NK-92 treated with Interleukin-12 subunit alpha and Interleukin-12 subunit beta, amount 100 ng/mL, for 24 hours (cell line): Measurements from ENCODE around the gene GMNN.

Experiments used
- DNase-seq: peaks from one replicate; lab custom pipeline; 2025; lab: John Stamatoyannopoulos, UW

Gene GMNN

DNA sequence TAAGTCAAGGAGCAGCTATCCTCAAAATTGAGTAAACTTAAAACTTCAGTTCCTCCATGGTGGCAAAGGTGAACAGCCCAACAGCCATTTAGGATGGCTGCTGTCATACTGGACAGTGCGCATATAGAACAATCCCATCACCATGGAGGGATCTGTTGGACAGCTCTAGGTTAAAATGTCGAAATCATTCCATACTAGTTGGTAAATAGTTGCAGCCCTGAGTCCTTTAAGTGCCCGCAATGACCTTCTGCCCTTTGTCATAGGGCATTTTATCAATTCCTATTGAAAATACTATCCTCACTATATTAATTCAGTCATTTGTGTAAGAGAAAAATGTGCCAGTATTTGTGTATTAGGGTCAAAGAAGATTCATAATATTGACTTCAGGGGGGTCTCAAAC, 32.8 kb downstream of the GMNN start:
- DNase-seq: no peak

DNA sequence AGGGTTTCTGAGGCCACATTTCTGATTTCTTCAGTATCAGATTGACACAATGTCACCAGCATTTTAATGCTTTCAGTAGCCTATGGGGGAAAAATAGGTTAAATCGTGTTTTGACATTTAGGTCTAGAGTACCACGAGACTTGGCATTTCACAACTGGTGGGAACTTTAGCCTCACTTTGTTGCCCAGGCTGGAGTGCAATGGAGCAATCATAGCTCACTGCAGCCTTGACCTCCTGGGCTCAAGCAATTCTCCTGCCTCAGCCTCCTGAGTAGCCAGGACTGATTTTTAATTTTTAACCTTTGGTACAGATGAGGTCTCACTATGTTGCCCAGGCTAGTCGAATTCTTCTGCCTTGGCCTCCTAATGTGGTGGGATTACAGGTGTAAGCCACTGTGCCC, 35.0 kb downstream of the GMNN start:
- no peak for DNase-seq

DNA sequence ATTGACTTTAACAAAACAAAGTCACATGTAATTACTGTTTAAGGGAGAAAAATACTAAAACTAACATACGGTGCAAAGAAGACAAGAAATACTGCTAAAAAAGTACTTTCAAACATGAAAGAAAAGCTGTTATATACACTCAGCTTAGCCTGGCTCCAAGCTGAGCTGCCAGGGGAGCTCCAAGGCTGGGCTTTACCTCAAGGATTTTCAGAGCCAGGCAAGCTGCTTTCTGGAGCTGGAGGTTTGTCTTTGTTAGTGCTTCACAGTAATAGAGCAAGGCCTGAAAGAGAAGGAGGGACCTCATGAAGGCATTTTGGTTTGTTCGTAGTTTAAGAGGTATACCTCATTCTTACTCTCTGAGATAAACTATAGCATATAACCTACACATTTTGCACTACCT, 43.6 kb downstream of the GMNN start:
- no peak for DNase-seq

DNA sequence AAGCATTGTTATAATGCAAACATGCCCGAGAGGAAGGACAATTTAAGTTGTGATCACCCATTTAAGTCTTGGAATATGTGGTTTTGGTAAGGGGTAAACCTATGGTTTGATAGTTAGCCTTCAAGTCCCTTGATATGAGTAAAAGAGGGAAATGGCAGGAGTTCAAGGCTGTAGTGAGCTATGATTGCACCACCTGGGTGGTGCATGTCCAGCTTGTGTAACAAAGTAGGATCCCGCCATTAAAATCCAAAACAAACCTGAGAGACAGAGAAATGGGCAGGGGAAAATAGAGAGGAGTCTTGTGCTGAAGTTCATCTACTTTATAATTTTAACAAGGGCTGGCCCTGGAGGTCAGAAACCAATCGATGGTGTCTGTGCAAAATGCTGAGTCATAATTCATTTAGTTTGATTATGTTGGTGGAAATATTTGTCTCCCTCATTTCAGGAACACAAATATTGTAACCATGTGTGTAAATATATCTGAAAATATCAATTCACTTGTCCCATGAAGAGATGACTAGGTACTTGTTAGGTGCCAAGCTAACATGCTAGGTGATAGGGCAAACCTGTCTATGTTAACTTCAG, 47.2 kb downstream of the GMNN start:
- no peak for DNase-seq

DNA sequence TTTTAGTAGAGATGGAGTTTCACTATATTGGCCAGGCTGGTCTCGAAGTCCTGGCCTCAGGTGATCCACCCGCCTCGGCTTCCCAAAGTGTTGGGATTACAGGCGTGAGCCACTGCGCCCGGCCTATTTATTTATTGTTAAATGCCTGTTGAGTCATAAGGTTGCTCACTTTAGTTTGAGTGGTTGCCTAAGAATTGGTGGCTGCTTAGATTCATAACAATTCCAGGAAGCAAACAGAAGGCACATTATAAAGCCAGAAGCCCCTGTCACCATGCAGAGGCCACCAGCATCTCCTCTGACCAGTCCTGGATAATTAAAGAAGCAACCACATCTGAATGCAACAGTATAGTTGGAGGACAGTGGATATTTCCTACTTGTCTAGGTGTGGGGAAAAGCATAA, 48.0 kb downstream of the GMNN start:
- DNase-seq: no peak

DNA sequence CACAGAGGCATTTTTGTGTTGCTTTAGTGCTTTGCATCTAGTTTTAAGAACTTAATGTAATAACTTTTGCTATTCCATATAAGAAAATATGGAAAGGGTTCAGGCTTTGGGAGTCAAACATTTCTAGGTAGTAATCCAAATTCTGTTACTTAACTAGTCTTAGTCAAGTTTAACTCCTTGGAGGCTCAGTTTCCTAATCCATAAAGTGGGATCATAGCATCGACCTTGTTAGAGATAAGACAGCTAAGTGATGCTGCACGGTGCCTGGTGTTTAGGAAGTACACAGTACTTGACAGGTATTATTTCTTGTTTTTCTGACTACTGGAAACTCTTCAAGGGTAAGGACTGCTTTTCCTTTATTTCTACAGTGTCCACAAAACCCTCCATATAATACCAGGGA, 48.4 kb downstream of the GMNN start:
- no peak for DNase-seq

DNA sequence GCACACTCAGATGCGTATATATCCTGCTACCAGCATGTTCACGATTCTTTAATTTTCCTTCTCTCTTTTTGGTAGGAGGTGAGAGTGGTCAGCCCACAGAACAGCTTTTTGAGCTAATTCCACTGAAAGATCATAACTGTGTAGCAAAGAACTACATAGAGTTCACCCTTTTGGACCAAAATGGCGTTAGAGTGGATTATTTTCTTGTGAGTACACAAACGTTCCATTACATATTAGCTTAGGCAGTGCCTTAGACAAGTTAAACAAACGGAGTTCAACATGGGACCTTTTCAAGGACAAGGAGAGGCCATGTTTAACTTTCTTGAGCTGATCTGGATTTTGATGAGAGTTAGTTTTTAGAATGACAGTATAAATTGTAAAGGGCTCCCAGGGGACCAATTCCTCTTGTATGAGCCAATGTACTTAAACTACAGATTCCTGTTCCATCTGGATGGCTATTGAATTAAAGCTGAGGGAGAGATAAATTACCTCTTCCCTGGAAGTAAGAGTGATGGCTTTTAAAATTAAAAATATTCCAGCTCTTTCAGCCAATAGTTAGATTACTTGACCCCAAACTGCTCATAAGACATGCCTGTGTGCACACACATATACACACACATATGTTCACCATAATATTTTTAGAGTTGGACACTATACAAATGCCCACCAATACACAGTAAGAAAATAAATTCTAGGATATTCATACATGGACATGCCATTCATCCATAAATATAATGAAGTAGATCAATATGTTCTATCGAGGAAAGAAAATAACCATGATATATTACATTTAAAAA, 49.6 kb downstream of the GMNN start:
- no peak for DNase-seq

DNA sequence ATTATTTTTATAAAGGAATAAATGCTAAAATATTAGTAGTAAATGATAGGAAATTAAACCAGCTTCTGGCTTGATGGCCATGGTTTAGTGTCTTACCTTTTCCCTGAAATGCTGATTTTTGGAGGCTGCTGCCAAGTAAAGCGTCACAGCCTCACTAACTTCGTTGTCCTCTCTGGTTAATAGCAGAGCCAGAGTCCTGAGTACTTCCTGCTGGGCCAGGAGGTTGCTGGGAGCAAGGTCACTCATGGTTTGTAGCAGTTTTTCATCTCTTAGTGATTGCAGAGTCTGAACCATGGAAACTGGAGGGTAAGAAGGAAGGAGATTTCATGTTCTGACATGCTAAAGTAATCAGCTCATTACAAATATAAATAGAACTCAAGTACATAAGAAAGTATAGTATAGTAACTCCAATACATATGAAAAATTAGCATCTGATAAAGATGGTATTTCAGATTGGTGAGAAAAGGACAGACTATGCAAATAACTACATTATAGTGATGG, 50.4 kb downstream of the GMNN start:
- no peak for DNase-seq

DNA sequence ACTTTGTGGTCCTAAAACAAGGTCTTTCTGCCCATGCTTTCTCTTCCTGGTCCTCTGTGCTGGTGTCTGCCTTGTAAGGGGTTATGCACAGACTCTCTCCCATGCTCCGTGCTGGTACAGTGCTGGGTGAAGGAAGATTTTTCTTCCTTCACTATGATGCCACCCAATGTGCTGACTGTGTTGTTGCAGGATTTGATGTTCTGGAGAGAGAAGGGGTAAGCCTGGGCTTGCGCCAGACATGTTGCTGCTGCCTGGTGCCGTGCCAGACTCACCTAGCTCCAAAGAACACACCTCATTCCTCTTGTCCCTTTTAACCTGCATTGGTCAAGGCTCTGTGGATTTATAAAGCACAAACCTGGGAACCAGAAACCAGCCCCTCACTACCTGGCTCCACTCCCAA, 52.4 kb downstream of the GMNN start:
- no peak for DNase-seq

DNA sequence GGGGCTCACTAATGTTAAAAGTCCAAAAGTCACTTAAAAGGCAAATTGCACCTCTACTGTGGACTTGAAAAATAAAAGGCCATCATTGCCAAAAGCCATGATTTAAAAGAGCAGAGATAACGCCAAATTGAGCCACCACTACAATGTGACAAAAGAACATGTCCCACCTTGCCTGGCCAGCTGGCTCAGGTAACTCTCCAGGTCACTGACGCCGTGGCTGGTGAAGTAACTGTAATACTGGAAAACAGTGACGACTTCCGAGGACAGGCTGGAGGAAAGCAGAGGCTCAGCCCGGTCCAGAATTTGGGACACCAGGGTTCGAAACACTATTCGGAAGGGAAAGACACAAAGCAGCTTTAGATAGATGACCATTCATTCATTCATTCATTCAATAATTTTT, 53.2 kb downstream of the GMNN start:
- DNase-seq: no peak

DNA sequence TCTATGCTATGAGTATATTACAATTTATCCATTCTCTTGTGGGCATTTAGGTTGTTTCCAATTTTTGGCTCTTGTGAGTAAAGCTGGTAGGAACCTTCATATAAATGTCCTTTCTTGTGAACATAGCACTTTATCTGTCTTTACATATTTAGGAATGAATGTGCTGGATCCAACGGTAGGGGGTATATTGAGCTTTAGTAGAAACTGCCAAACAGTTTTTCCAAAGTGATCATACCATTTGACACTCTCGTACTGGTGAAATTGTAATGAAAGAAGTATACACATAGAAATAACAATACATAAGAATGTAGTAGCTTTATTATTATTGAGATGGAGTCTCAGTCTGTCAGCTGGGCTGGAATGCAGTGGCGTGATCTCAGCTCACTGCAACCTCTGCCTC, 54.9 kb downstream of the GMNN start:
- no peak for DNase-seq

DNA sequence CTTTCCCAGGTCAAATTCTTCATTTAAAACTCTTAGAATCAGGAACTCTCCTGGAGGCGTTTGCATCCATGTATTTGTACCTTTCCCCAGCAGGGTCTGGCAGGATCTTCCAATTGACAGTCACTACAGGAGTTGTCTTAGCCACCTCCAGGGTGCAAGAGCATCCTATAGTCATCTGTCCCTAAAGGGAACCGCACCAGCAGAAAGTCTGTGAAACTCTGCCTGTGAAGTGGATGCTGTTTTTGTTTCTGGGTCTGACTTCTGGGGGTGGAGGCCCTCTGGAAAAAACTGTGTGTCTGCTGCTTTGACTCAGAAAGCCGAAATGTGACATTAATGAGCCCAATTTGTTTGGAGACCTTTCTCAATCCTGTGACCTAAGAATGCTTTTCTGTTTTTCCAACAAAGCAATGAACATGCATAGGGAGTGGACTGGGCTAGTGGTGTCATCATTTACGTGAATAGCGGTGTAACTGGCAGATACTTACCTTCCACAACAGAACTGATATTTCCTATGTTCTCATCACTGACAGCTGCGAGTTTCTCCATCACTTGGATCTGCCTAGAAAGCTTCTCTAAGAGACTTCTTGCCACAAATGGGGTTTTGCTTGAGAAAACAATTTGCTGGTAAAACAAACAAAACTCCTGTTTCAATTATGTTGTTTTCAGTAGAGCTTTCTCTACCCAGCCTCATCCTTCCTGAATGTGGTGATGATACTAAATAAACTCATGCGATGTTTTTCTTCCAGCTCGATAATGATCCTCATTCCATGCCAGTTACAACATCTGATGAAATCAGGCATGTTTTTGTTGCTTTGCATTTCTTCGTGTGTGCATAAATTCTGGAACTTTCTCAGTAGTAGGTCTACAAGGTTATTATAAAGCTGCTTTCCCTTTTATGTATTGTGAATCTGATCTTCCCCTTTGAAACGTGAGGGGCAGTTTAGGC, 57.3 kb downstream of the GMNN start:
- DNase-seq: no peak

DNA sequence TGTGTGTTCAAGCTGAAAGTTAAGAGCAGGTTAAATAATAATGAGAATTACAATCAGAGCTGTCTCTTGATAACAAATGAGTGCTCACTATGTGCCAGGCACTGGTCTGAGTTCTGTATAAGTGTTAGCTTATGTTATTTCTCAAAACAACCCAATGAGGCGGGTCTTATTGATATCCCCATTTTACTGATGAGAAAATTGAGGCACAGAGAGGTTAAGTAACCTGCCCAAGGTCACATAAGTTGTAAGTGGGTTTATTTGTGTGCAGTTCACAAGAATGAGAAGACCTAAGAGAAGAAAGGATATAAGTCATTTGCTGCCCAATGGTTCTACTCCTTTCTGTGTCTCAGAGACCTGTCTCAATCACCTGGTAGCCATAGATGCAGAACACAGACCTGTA, 58.1 kb downstream of the GMNN start:
- no peak for DNase-seq

DNA sequence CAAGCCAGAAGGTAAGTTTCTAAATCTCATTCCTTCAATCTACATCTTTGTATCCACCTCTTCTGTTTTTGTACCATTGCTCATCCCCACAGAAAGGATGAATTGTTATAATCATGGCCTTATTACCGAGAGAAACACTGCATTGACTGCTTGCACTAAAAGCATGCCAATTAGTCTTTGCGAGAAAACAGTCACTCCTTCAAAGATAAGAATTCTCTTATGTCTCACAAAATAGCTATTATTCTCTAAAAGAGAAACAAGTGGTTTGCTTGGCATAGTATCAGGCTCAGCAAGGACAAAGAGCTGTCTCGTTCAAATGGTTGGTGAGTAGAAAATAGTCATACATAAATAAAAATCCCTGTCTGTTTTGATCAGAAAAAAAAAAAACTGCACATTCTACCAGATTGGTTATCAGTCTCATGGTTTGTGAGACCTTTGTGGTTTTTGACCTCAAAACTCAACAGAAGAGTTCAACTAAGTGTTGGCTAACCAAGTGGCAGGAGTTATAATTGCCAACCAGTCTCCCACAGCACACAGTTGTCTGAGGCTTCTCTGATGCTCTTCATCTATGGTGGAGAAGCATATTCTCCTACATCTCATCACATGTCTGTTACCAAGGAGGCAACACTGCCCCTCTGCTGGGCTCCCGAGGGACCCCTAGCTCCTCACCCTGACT, 59.1 kb downstream of the GMNN start:
- no peak for DNase-seq
